LNCAP (cell line): ENCODE data around the gene ZNF438.

Experiments used
- CTCF ChIP-seq: fragments of 450-650 bp; IDR thresholded peaks from 2 replicates; pipeline ENCODE4 v1.5.1; 2017; ENCODE audit warnings: mild to moderate bottlenecking

Gene ZNF438

GRCh38 chr10:30827531-30828120 is 204.0 kb downstream of the ZNF438 start:
- no peak for TF ChIP-seq CTCF

- TF ChIP-seq CTCF, result no peak
Observed at GRCh38 chr10:30826679-30827078, 205.0 kb downstream of the ZNF438 start.

- TF ChIP-seq CTCF, result no peak
Observed at GRCh38 chr10:30825495-30825894, 206.2 kb downstream of the ZNF438 start.

- TF ChIP-seq CTCF, result no peak
Observed at GRCh38 chr10:30825022-30825421, 206.6 kb downstream of the ZNF438 start.

- TF ChIP-seq CTCF, result no peak
Observed at GRCh38 chr10:30823651-30824050, 208.0 kb downstream of the ZNF438 start.

GRCh38 chr10:30822693-30823465 is 208.8 kb downstream of the ZNF438 start:
- no peak for TF ChIP-seq CTCF

- no peak for TF ChIP-seq CTCF
Observed at GRCh38 chr10:30821994-30822692, 209.5 kb downstream of the ZNF438 start.
